GM19240 (cell line): ENCODE measurements around the gene IL22.

Experiments
- DNase-seq: peaks from one replicate; pipeline ENCODE4 v3.0.0; 2011; ENCODE audit warnings: low spot score; ENCODE audit not compliant: insufficient read length

IL22 gene, protein sequence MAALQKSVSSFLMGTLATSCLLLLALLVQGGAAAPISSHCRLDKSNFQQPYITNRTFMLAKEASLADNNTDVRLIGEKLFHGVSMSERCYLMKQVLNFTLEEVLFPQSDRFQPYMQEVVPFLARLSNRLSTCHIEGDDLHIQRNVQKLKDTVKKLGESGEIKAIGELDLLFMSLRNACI

DNA sequence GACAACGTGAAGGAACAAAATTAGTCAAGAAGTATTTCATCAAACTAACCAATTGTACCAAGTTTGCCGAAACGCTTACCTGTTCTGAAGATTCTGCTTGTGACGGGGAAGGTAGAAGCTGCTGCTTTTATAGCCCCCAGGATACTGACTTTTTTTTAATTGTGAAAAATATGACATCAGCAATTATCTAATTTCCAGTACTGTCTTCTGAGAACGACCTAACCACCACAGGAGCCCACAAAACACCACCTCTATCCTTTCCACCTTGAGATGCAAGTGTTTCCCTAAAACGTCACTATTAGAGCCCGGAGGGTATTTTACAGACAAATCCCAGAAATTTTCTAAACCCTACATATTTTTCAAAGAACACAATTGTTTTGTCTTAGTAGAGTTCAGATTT, at the start of gene IL22:
TSS of gene IL22 (minus strand) at position 101 of the 400 bp plus-strand sequence. CDS start 156 bp downstream, outside the sequence.
- DNase-seq = no peak

DNA sequence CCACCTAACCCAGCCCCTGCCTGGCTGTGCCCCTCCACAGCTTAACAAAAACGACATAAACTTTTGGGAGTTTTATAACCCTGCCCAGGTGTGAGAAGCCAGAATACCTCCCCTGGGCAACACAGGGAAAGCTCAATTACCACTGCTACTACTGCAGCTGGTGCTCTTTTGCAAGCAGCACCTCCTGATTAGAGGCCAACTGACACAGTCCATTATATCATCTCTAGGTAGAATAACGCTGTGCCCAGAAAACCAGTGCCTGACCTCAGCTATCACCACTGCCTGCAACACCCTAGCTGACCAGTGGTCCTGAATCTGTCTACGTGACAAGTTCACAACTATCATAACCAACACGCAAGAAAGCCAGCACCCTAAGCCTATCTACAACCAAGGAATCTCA, 44.5 kb upstream of the IL22 start:
- DNase-seq = no peak

DNA sequence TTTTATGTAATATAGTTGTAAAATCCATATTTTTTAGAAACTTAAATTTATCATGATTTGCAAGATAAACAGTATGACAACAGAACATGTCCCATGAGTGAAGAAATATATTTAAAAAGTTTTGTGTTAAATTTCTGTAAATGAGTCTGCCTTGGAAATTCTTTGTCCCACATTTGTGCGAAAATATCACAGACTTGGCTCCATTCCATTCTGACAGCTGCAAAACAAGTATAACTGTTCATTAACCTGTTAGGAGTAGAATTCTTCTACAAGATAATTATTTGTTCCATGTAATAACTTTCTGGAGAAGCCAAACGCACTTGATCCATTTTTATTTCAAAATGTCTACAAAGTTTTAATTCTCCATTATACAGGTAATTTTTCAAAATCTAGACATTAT, 40.8 kb upstream of the IL22 start:
- no peak for DNase-seq

DNA sequence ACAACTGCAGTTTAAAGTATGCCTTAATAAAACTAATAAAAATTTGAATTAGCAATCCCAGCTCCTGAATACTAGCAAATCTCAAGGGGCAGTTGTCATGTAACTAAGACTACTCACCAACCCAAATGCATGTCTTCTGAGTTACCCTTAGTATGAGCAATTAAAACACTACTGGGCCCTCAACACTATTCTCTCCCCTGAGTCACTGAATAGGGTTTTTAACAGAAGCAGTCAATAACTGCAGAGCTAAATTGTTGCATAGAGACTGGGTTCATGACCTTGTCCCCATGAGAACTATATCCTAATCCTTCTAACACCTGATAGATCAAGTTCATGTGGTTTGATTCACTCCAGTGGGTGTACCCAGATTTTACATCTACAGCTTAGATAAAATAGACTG, 39.9 kb upstream of the IL22 start:
- DNase-seq = no peak

DNA sequence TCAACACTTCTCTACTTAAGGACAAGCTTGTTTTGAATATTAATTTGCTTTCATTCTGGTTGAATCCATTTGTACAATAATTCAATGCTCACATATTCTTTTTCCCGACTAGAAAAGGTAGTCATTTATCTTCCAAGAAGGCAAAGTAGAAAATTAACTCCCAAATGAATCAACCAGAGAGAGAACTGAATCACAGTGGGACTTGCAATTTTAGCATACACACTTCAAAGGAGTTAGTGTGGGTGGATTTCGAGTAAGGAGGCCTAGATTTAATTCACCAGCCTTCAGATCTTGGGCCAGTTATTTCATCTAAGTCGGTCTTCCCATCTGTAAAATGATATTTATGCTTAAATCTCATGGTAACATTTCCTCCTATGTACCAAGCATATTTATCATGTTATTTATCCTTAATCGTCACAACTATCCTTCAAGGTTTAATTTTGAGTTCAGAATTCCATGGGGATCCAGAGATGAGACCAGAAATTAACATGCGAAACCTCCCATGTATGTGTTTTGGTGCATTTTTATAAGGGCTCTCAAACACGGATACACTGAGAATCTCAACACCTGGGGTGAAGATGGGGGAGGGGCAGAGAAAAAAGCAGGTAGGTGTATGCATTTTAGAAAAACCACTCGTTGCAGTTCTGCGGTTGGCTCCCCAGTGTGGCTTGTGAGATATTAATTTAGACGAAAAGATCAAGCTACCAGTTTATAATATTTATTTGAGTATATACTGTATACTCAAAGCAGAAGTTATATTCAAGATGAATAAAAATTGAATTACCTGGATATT, 38.9 kb upstream of the IL22 start:
- DNase-seq = no peak

DNA sequence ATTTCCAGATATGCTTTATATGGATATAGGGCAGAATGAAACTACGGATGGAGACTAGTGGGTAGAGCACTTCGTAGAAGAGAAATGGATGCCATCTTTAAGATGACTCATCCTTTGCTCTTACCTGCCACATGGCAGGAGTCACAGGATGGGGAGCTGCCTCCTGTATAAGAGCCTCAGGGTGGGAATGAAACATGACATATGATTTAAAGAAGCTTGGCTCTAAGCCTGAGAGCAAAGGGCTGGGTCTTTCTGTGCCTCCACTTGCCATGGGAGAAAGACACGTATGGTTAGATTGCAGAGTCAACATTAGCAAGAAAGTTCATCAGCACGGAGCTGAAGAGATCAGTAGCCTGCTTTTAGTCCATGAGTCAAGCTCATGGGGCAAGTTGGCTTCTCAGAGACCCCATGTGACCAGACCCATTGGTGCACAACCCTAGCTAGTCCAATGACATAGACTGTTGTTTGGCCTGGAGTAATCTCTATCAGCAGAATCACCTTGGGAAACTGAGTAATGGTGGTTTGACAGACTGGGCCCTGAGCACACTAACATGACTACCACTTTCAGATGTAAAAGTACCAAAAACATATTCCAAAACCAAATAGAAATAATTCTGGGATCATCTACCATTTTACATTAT, 38.1 kb upstream of the IL22 start:
- DNase-seq = no peak

DNA sequence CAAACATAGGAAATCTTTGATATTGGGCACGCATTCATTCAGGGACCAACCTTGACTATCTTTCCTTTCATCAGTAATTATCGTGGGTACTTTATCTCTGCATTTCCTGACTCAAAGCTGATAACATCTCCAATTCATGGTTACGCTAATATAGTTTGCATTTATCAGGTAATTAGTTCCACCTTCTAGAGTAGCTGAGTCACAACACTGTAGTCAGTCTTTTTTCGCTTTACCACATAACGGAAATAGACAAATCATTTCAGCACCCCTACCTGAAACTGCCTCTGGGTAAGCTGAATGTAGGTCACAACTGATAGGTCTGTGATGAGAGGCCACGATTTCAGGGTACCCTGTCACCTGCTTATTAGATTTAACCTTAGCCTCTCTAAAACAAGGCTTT, 36.7 kb upstream of the IL22 start:
- DNase-seq = peak; percentile 12

DNA sequence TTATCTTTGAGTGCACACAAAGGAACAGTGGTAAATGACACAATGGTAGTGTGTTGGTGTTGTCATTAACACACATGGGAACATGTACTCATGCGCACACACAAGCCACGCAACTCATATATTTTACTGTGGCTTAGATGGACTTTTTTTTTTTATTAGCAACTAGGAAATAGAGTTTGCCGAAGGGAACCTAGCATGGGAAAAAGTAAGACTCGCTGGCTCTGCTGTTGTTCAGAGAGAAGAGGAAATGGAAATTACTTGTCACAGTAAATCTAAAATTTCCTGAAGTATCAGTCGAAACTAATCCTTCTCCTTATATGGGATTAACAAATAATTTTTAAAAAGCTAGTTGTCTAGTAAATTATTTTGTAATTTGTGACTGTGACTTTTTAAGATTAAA, 33.7 kb upstream of the IL22 start:
- DNase-seq = no peak

DNA sequence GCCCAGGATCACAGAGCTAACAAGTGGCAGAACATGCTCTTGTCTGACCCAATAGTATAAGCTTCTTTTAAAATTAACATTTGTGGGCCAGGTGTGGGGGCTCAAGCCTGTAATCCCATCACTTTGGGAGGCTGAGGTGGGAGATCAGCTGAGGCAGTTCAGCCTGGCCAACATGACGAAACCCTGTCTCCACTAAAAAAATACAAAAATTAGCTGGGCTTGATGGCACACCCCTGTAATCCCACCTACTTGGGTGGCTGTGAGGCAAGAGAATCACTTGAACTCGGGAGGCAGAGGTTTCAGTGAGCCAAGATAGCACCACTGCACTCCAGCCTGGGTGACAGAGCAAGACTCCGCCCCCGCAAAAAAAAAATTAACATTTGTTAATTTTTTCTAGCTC, 33.0 kb upstream of the IL22 start:
- DNase-seq = no peak

DNA sequence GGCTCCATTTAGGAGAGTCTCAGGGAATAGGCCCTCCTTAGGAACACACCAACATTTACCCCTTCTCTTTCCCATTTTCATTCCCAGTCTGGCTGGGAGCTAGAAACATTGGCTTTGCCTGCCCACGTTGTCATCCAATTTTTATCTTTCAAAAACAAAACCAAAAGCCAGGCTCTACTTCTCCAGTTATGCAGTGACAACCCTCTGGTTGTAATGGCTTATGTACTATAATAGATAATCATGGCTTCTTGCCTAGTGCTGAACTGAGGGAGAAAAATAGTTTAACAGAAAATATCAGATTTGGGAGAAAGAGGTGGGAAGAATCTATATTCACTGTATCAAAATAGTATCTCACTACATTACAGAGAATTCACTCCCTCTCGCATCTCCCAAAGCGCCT, 32.1 kb upstream of the IL22 start:
- DNase-seq = no peak

DNA sequence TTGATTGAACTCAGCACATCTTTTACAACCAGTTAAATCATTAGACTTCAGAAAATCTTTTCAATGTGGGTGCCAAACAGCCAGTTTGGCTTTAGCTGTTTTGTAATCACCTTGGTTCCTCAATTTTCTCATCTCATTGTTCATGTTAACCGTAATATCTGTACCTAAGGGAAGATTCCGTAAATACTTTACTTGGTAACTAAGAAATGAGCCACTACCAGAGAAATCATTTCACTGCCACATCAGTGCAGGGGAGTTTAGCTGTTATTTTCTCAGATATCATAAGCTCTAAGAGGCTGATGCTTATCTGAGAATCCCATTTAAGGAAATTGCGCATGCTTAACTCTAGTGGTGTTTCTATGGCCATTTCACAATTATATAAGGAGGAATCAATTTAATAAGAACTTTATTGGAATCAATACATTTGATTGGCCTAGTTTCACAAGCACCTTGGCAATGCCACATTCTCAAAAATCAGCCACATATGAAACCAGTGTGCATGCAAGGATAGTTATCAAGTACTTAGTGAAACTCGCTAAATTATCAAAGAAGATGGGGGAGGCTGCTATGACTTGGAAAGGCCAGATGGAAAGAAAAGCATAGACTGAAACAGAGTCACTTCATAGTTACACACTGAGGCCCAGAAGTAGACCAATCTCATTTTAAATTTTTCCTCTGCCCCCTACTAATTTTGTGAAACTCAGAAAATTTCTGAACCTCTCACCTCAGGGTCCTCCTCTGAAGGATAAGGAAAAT, 28.1 kb upstream of the IL22 start:
- no peak for DNase-seq

DNA sequence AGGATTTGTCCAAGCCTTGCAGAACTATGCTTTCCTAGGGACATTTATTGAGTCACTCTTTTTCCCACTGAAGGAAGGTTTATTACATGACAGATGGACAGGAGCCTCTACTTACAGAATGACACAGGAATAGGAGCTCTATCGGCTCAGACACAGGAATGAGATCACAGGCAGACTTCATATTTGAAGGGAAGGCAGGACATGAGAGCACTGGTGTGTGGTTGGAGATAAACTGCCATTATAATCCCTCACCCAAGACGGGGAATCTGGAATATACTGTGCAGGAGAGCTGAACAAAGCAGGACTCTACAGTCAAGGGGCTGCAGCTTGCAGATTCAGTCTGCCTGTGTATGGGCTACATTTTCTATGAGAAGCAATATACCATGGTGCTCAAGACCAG, 26.8 kb upstream of the IL22 start:
- DNase-seq = no peak

DNA sequence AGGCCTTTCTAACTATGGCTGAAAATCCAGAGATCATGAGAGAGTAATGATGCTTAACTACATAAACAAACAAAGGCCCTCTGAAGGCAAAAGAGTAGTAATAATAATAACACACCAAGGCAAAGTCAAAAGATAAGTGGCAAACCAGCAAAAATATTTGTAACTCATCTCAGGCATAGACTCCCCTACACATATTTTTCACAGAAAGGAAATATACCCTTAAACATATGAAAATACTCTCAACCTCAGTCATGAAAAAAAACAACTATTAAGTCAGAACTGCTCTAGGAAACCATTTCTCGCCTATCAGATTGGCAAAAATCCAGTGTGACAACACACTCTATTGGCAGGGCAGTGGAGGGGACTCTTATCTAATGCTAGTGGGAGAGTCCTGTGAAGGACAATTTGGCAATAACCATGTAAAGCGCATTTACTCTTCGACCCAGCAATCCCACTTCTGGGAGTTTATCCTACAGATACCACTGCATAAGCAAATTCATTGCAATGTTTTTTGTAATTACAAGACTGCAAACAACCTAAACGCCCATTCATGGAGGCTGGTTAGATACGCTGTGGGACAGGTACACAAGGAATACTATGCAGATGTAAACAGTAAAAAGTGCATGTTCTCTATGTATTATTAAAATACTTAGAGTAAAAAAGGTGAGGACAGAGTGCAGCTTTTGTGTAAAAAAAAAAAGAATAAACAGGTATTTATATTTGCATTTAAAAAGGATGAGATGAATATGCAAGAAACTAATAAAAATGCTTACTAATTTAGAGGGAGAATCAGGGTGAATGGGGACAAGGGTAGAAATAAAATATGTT, 26.0 kb upstream of the IL22 start:
- DNase-seq = no peak

DNA sequence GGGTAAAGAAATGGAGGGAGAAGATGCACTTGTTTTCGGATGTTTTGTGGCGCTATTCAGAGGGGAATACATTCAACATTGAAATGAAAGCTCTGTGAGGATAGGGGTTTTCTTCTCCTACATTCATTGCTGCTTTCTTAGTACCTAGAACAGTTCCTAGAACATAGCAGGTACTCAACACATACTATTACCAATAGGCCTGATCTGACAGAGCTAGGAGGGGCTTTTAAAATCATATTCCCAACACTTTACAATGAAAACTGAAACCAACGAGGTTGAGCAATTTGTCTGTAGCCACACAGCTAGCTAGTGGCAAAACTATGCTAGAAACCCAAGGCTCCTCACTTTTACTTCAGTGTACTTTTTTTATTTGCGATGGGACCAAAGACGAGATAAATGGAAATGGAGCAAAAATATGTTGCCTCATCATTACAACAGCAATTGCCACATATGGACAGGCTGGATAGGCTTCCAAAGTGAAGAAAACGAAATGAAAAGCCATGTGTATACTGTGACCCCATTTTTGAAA, 23.1 kb upstream of the IL22 start:
- DNase-seq = no peak

DNA sequence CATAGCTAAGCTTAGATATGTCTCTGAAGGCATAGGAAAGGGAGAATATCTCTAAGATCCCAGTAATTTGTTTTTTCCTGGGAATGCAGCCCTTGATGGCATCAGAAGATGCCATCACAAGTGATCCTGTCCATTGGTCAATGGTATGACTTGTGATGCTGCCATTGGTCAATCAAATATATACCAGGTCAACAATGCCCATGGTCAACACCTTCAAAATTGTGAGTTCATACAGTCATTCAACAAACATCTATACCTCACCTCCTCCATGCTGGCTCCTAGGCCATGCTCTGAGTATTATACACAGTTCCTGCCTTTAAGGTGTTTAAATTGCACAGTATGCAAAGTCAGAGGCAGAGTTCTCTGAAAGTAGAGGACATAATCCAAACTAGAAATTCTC, 19.3 kb upstream of the IL22 start:
- DNase-seq = no peak

DNA sequence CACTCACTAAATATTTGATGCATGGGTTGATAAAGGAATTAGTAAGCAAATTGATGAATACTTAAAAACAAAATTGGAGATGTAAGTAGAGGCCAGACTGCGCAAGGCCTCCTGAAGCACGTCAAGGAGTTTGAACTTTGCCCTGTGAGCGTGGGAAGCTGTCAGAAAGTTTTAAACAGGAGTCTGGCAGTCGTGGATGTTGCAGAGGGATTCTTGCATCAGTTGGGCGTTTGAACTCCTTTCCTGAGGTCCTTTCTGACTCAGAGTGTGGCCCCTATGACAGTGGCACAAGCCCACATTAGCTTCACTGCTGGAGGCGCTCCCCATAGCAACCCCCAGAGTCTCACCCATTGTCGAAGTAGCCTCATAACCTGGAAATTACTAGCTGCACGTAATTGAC, 17.9 kb upstream of the IL22 start:
- no peak for DNase-seq

DNA sequence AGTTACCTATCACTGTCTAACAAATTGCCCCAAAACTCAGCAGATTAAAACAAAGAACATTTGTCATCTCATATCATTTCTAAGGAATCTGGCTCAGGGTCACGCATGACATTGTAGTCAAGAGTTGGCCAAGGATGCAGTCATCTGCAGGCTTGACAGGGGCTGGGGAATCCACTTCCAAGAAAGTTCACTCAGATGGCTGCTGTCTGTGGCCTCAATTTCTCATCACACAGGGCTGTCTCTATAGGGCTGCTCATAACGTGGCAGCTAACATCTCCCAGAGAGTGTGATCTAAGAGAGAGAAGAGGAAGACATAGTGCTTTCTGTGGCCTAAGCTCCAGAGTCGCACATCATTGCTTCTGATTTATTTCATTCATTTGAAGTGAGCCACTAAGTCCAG, 17.0 kb upstream of the IL22 start:
- no peak for DNase-seq

DNA sequence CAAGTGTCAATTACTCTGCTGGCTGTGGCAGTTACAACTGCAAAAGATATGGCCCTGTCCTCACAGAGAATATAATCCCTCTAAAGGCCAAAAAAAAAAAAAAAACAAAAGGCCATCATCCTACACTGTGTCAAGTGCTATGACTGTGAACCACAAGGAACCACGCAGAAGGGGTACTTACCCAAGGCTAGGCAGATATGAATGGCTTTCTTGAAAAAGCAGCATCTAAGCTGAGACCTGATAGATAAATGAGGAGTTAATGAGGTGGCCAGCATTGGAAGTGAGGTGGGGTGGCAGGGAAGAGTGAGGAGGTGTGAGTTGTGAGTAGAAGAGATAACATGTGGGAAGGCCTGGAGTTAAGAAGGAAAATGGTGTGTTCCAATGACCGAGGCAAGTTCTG, 16.4 kb upstream of the IL22 start:
- DNase-seq = no peak

DNA sequence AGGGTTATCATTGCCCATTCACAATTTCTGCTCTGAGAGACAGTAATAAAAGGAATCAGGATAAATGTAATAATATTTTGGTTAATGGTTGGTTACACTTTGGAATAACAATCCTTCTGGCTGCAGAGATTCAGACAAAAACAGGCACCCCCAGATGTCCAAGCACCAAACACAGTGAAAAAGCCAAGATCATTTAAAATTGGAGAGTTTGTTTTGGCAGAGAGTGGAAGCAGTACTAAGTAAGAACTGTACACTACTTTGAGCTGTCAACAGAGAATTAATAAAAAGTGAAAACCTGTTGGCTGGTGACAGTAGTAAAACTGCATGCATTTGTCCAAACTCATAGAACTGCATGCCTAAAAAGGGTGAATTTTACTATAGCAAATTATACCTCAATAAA, 15.6 kb upstream of the IL22 start:
- DNase-seq = no peak

DNA sequence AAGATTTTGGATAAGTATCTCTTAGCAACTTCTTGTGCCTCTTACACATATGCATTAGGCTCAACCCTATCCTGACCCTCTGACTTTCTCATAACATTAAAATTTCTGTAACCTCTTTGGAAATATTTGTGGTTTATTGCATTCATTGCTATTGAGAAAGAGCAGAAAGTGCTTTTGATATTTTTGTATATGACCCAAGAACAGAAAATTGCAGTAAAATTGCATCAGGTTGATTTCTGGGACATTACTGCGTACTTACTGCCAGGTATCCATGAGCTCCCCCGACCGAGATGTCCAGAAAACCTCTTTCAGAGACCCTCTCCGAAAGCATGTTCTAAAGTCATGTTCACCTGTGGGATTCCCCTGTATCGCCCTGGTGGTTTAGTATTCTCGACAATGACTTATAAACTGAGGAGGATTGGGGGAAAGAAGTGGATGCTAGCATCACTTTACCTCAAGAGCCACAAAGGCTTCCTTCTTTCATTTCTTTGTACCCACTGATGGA, 14.5 kb upstream of the IL22 start:
- no peak for DNase-seq

DNA sequence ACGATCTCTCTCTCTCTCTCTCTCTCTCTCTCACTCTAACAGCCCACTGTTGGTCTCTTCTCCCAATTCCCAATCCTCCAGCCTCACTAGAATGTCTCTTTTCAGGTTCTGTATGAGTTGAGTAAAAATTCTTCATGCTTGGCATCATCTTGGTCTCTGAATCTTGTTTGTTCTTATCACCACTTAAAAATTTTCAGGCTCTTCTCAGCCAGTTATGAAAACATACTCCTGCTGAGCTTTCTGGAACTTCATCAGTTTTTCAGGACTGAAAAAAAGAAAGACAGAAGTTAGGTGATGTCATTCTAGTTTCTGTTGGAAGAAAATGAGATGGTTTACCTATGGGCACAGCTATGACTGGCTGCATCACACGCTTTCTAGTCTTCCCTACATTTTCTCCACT, 11.5 kb upstream of the IL22 start:
- DNase-seq = no peak
